Cardiac septum (tissue), 1 donor: Measurements from ENCODE around the gene SH3GL2. TPM values are rescaled to one million over a fixed set of nuclear protein-coding genes. Genes with fewer than 3 reads are reported as not detected.
"Not testable (repeated sequence)": the region's sequence is repeated elsewhere in the genome, so short reads cannot be mapped to it uniquely, and the experiment has no call there.

Experiments
- DNase-seq: peaks from one replicate; pipeline ENCODE4 v3.0.0-alpha.2; 2020; ENCODE audit warnings: low spot score
- intact Hi-C: fragments of 100-400 bp; cut with DNase I; formaldehyde crosslinking; loops from one replicate; pipeline ENCODE4 v1.14.0; 2022
- total RNA-seq: library from RNA; stranded (reverse); fragmentation: NEBNext Ultra II Directional; extraction: Animal tissue kit (Norgen Biotek cat#: 25700); gene quantifications from one replicate; pipeline ENCODE4 v1.2.1, GENCODE V29; 2021
- donor health status: DM: no; HTN: no; CAD: no.

SH3GL2 gene
- total RNA-seq, 1 donor from 2014 or later = 7.3 TPM

DNA sequence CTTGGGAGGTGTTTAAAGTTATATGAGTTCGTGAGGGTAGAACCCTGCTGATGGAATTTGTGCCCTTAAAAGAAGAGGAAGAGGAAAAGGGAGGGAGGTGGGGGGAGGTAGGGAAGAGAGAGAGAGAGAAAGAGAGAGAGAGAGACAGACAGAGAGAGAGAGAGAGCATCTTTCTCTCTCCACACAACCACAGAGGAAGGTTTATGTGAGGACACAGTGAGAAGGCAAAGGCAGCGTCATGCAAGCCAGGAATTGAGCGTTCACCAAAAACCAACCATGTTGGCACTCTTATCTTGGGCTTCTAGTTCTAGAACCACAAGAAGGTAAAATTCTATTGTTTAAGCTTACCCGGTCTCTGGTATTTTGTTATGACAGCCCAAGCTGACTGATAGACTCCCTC is 152.4 kb downstream of the SH3GL2 start:
- no peak for DNase-seq
- intact Hi-C loops = no loop called here

DNA sequence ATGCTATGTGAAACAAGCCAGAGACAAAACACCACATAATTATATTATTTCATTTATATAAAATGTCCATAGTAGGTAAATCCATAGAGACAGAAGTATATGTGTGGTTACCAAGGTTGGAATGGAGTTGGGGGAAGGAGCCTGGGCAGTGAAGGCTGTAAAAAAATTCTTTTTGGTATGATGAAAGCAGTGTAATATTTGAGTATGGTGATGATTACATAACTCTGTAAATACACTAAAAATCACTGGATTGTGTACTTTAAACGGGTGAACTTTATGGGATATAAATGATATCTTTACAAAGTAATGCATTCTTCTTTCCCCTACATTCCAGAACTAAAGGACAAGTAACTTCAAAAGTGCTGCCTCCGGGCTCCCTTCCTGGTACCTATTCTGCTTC is 155.8 kb downstream of the SH3GL2 start:
- DNase-seq = no peak
- intact Hi-C loops = no loop called here

GRCh38 chr9:17735859-17736258 is 157.0 kb downstream of the SH3GL2 start:
- no peak for DNase-seq
- intact Hi-C loops = no loop called here

GRCh38 chr9:17739022-17739421 is 160.2 kb downstream of the SH3GL2 start:
- no peak for DNase-seq
- intact Hi-C loops = no loop called here

GRCh38 chr9:17739736-17740135 is 160.9 kb downstream of the SH3GL2 start:
- intact Hi-C loops = no loop called here
- no peak for DNase-seq

- intact Hi-C loops = no loop called here
- no peak for DNase-seq
Measured at GRCh38 chr9:17742067-17742466, 163.2 kb downstream of the SH3GL2 start.

- intact Hi-C loops = no loop called here
- no peak for DNase-seq
Measured at GRCh38 chr9:17744786-17745185, 165.9 kb downstream of the SH3GL2 start.

- DNase-seq = no peak
- intact Hi-C loops = no loop called here
Measured at GRCh38 chr9:17750269-17750668, 171.4 kb downstream of the SH3GL2 start.

DNA sequence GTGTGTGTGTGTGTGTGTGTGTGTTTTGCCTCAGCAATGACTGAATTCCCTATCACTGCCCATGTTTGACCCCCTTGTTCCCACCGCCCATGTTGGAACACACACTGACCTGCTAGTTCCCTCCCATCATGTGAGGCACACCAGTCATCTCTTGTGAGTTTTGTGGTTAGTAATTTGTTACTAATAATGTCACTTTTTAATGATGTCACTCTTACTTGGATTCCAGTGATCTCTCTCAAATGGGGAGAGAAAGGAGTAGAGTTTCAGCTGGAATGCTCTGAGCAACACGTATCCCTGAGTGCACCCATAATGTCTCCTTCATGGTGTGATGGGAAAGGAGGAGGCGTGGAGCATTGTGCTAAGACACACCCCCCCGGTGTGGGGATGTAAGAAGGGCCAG is 172.6 kb downstream of the SH3GL2 start:
- no peak for DNase-seq
- intact Hi-C loops = no loop called here

DNA sequence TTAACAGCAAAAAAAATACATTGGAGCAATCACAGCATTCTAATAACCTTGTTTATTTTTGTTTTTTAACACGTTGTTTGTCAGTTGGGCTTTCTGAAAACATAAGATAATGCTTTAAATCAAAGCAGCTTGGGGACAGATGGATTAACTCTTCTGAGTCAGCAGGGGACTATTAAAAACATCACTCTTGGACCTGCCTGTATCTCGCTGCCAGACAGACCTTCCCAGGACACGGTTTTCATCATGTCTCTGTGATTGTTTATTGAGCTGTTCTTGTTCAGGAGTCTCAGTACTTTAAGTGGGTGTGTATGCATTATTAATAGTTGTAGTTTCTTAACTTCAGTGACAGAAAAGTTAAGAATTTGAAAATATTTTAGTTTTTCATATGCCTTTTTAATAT is 173.2 kb downstream of the SH3GL2 start:
- no peak for DNase-seq
- intact Hi-C loops = no loop called here

GRCh38 chr9:17757816-17758215 is 178.9 kb downstream of the SH3GL2 start:
- intact Hi-C loops = no loop called here

DNA sequence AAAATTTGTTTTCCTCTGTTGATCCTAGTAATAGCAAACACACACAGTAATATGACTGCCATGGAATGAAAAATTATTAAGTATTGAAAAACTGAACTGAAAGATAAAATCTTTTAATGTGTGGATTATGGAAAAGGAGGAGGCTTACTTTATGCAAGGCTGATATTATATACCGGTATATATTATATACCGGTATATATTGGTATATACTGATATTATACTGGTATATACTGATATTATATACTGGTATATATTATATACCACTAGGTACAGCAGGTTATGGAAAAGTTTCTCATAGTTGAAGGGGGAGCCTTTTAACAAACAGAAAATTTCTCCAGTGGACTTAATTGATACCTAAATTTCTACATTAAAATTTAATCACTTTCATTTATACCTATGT is 181.4 kb downstream of the SH3GL2 start:
- intact Hi-C loops = no loop called here
- no peak for DNase-seq

More at GRCh38 chr9:17757816-17758215, 178.9 kb downstream of the SH3GL2 start:
- DNase-seq = no peak

GRCh38 chr9:17761984-17762676 is 183.3 kb downstream of the SH3GL2 start:
- intact Hi-C loops = no loop called here
- DNase-seq = no peak

- intact Hi-C loops = no loop called here
- DNase-seq = no peak
Measured at GRCh38 chr9:17764306-17764705, 185.4 kb downstream of the SH3GL2 start.

- intact Hi-C loops, DNase-seq: not testable (repeated sequence)
Measured at GRCh38 chr9:17765131-17765530, 186.3 kb downstream of the SH3GL2 start.

DNA sequence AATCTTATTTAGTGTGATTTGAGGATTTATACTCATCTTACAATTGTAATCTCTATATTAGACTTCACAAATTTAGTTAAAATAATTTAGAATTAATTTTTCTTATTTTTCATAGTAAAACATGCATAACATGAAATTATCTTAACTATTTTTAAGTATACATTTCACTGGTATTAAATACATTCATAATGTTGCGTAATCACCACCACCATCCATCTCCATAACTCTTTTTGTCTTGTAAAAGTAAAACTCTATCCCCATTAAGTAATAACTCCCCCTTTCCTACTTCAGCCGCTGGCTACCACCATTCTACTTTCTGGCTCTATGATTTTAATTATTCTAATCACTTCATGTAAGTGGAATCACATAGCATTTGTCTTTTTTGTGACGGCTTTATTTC is 193.4 kb downstream of the SH3GL2 start:
- DNase-seq = no peak
- intact Hi-C loops = no loop called here

GRCh38 chr9:17775656-17776055 is 196.8 kb downstream of the SH3GL2 start:
- DNase-seq = no peak
- intact Hi-C loops = no loop called here

DNA sequence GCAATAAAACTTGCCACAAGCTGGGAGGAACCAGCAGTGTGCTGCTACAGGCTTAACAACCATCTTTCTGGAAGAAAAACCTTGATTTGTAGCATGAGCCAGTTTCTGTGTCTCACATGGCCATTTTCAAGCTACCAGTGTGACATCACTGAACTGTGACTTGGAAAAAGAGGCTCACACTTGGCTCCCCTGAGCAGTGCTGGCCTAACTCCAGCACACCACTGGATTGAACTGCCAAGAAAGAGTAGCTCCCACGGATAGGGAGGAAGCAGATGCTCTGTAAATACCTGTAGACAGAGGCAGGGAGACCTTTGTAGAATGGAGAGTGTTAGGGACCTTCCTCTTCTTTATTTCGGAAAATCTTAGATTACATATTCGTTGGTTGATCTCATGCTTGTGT is 197.9 kb downstream of the SH3GL2 start:
- peak; percentile 77 for DNase-seq
- intact Hi-C loops = no loop called here

GRCh38 chr9:17777465-17777864 is 198.6 kb downstream of the SH3GL2 start:
- no peak for DNase-seq
- intact Hi-C loops = no loop called here

DNA sequence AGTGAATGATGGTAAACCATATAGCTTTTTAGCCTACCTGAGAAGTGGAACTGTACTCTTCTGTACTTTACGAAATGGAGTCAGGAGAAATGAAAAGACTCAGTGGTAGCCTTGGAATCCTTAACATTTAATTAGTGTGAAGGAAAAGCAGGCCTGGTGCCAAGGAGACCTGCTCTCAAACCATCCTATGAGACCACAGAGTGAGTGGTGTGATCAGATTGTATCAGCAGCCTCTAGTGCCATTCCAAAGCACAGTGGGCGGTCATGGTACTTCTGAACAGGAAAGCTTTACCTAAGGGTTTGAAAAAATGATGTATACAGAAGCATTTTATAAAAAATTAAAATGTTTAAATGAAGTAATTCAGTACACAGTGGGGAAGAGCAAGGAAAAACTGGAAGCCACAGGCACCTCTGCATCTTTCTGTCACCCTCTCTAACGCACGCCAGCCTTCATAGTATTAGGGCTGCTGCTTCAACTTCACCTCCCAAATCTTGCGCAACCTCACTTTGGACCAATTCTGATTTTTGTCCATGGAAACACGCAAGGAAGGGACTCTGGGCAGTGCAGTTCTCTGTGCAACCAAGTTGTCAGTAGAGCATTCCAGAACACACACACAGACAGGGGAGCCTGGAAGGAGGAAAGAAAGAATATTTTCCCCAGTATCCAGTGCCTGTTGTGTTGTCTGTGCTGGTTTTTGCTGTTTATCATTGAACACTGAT is 203.7 kb downstream of the SH3GL2 start:
- intact Hi-C loops = no loop called here
- no peak for DNase-seq

DNA sequence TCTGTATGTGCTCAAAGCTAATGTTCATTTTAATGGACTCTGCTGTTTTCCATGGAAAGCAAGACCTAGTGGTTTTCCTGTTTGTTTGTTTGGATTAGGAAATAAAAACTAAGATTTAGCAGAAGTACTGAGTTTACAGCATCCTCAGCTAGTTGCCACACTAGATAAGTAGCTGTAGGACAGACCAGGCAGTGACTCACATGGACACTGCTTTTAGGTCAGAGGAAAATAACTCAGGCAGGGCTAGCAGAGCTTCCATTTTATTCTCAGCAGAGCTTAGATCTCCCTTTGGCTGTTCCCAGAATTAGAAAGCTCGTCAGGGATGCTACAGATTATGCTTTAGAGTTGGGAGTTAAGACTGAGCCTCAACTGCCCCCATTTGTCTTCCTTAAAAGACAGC is 204.4 kb downstream of the SH3GL2 start:
- no peak for DNase-seq

More for the DNA sequence above, 204.4 kb downstream of the SH3GL2 start:
- intact Hi-C loops = no loop called here
